ENCODE data around the gene DENND2A. TPM values are rescaled to one million over a fixed set of nuclear protein-coding genes. Genes with fewer than 3 reads are reported as not detected.
"Not testable (repeated sequence)": the region's sequence is repeated elsewhere in the genome, so short reads cannot be mapped to it uniquely, and the experiment has no call there.

Gene DENND2A
- total RNA-seq, 1 donor from 2014 or later, result 24.9 TPM

GRCh38 chr7:140506788-140507464 lies 133.7 kb downstream of the DENND2A start:
- DNase-seq, result no peak

- DNase-seq, result no peak
These were observed 138.6 kb downstream of the DENND2A start for GRCh38 chr7:140501966-140502365.

- DNase-seq, result not testable (repeated sequence)
These were observed 142.8 kb downstream of the DENND2A start for GRCh38 chr7:140497807-140498206.

GRCh38 chr7:140497241-140497769 lies 143.3 kb downstream of the DENND2A start:
- no peak for DNase-seq

GRCh38 chr7:140495514-140496097 lies 145.0 kb downstream of the DENND2A start:
- DNase-seq, result no peak

GRCh38 chr7:140494867-140495266 lies 145.7 kb downstream of the DENND2A start:
- no peak for DNase-seq

- DNase-seq, result no peak
These were observed 151.6 kb downstream of the DENND2A start for GRCh38 chr7:140489026-140489359.

GRCh38 chr7:140485500-140486265 lies 154.9 kb downstream of the DENND2A start:
- no peak for DNase-seq

GRCh38 chr7:140484951-140485499 lies 155.6 kb downstream of the DENND2A start:
- no peak for DNase-seq

- no peak for DNase-seq
These were observed 156.1 kb downstream of the DENND2A start for GRCh38 chr7:140484479-140484878.

- peak; percentile 47 for DNase-seq
These were observed 160.9 kb downstream of the DENND2A start for GRCh38 chr7:140479739-140480084.

- DNase-seq, result peak; percentile 92
These were observed 161.4 kb downstream of the DENND2A start, which contains the start of gene MKRN1 for GRCh38 chr7:140479062-140479738. TSS of gene MKRN1 (minus strand) at chr7:140479505. CDS start at chr7:140479344, 161 bp downstream.

- no peak for DNase-seq
These were observed 162.2 kb downstream of the DENND2A start for GRCh38 chr7:140478246-140479061.

- no peak for DNase-seq
These were observed 163.8 kb downstream of the DENND2A start for GRCh38 chr7:140476698-140477261.

GRCh38 chr7:140475747-140476333 lies 164.8 kb downstream of the DENND2A start:
- peak; percentile 8 for DNase-seq

Small RNAs within 50 kb of the gene (small RNA-seq; reads per million reads assigned to genes)
- not detected for gene RF00019 (ENCODE audit: low replicate concordance)
- not detected for gene RN7SL771P (ENCODE audit: low replicate concordance)

Other genes with a start within 250 kb of the DENND2A start
- 54.9 TPM for gene SLC37A3, start 242.3 kb downstream of the DENND2A start, total RNA-seq
- gene RAB19, start 236.8 kb downstream of the DENND2A start, total RNA-seq, result 0.49 TPM
- gene MKRN1, start 161.3 kb downstream of the DENND2A start, total RNA-seq, result 75.2 TPM
- 15.2 TPM for gene ADCK2, start 32.1 kb upstream of the DENND2A start, total RNA-seq
- 77.3 TPM for gene NDUFB2, start 55.9 kb upstream of the DENND2A start, total RNA-seq